Measurements from ENCODE around the gene CAPN13.
A peak's percentile ranks its signal among the peaks of the same experiment; 100 is the strongest.

CAPN13 gene

DNA sequence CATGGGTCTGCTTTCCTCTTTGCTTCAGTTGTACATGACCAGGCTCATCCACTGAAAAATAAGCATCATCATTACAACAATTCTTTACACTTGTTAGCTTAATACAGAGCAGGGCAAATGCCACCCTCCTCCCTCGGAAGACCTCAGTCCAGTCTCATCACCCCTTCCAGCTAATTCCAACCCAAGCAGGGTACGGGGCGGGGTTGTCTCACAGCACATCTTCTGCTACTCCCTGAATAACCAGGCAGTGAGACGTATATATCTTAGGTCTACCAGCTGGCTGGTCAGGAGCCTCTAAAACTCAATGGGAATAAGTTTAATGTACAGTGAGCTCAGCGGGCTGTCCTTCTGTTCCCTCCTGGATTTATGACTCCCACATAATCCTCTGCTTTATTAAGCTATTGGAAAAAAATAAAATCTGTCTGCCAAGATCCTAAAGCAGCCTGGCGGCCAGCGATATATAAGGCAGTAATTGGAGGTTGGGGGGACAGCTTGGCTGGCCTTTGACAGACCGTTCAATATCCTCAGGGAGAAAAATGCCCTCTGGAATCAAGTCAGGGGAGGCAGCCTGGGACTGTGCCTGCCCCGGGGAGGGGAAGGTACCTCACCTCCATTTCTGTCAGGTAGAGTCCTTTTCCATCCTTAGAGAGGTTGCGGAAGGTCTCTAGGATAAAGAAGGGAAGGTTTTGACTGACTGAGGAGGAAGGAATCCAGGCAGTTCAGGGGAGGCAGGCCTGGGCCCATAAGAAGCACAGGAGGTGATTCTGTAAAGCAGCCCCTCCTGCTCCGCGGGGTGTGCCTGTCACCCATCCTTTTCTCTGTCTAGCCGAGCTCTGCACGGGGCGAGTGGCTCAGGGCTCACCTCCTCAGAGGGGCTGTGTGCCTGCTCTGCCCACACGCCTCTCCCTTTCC lies 76.3 kb downstream of the CAPN13 start:
- no peak for DNase-seq (ENCODE audit: low read depth in 2 of 2)

DNA sequence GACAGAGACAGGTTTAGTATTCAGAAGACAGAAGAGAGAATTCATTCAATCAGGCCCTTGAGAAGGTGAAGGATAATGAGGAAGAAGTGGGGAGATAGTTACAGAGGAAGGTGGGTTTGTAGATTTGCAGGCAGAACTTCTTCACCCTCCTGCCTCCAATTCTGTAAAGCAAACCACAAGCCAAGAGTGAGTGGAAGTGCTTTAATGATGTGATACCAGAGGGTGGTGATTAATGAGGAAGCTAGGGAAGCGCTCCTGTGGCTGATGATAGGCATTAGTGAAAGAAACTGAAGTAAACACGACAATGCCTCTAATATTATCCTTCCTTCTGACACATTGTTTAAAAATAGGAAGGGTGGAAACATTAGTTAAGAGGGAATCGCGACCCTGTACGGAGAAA lies 78.2 kb downstream of the CAPN13 start:
- DNase-seq (ENCODE audit: low read depth in 2 of 2): no peak

DNA sequence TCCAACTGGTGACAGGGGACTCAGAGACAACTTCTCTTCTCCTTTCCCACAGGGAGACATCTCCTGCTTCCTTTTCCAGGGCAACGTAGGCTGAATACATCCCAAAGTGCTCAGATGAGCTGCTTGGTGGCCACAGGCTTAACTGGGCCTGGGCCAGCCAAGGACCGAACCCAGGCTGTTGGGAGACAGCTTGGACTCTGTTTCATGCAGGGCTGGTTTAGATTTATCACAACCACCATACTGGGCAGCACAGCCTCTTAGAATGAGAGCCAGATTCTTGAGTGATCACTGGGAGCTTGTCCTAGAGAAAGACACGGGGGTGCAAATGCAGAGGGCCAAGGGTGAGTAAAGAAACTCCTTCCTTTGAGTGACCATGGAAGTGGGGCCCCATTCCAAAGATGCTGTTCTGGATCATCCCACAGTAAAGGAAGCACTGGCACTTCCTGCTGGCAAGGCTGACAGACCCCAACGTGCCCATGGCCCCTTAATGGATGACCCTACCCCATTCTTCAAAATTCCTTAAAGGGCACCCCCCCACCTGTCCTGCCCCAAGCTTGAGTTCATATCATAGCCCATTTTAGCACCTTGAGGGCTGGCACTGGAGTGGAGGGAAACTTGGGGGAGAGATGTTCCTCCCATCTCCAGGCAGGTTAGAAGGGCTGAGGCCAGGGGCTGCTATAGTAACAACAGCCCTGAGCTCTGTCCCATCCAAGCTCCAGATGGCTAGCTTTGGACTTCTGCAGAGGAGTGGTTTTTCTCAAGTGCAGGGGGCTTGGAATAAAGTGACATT lies 84.1 kb downstream of the CAPN13 start:
- DNase-seq (ENCODE audit: low read depth in 2 of 2): no peak

DNA sequence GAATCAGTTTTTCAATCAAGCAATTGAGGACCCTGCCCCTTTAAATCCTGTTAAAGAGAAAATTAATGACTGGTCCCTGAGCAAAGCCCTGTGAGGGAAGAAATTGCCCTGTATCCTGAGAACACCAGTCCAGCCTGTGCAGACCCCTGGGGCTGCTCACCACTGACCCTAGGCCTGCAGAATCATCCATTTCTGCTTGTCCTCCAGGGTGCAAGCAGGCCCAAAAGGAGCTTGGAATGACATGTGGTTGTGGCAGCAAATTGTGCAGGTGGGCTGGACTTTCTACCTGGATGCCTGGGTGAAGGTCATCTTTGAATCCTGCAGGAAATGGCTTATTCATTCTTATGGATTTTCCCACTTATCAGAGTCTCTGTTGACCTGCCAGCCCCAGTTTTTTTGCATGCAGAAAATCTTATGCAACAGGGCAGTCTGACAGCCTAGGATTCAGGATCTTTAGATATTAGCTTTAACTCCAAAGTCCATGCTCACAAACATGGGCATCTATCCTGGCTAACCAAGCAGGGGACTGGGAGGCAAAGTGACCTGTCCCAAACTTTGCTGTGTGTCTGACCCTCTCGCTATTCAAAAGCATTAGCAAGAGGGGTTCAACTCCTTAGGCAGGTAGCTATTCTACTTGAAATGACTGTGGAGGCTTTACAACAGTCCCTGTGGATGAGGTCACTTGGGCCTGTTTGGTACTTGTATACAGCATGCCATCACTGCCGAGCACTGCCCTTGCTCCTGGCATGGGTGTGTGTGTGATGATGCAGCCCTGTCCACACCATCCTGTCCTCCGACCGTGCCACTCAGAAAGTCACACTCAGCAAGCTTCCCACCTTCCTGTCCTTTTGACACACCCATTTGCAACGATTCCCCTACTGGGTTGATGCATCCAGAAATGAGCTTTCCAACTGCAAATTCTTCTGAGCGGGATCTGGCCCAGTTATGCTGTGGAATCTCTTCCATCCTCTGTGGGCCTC lies 85.3 kb downstream of the CAPN13 start:
- DNase-seq (ENCODE audit: low read depth in 2 of 2): no peak

DNA sequence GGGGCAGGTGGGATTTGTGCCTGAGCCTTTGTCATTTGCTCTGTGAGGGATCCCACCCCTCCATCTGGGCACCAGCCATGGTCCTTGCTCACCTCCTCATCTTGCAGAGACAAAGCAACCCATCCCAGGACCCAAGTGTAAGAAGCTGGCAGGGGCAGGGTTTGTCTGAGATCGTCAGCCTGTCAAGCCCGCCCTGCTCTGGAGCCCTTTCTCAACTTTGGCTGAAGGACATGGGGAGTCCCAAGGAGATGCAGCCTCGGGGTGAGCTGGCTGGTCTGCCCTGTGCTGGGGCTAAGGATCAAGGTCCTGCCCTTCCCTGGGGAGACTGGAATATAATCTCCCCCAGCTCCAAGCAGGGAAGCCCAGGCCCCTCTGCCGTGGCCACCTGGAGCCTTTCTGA lies 86.0 kb downstream of the CAPN13 start:
- no peak for DNase-seq (ENCODE audit: low read depth in 2 of 2)

DNA sequence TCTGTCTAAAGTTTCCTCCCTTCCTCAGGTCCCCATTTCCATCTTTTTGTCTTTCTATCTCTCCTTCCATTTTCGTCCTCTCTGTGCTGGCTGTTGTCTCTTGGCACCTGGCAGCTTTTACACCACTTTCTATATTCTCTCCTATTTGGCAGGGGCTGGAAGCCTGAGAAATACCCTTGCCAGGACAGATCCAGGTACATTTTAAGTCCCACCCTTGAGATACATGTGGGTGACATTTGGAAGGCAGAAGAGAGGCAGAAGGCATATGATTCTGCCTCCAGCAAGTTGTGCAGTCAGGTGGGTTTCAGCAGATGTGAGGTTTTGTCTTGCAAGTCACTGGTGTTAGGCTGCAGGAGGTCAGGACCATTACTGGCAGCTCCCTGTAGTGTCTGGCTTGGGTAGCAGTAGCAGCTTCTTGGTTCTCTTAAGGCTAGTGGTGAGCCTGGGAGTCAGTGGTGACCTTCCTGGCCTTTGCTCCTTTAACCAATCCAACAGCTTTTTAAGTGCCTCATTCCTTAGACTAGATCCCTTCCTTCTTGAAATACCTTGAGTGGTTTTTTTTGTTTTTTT lies 90.1 kb downstream of the CAPN13 start:
- DNase-seq (ENCODE audit: low read depth in 2 of 2): no peak

DNA sequence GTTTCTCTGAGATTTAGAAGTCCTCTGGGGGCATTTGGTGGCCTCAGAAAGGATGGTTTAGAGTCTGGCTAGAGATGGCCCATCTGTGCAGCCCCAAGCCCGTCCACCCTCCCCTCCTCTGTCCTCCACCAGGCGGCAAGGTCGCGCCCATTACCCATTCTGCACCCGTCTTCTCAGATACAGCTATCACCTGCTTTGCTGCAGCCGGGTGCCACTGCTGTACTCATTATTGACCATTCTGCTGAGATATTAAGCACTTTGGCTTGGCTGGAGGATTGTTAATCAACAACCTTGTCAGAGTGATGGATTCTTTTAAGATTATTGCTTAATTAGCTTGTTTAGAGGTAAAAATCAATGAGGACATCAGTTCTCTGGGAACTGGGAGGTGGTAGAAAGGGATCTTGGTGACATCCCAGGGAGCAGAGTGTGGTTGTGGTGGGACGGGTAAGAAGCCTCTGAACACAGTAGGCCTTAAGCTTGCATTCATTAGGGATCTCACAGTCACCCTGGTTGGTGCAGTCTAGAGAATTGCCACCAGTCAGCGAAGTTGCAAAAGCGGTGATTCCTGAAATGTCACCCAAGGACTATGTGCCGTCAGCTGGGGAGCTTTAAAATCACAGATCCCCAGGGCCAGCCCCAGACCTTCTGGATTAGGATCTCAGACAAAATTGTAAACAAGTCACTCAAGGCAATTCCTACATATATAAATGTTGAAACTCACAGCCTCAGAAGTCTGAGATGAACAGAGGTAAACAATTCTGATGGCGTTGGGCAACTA lies 90.9 kb downstream of the CAPN13 start:
- DNase-seq (ENCODE audit: low read depth in 2 of 2): no peak

DNA sequence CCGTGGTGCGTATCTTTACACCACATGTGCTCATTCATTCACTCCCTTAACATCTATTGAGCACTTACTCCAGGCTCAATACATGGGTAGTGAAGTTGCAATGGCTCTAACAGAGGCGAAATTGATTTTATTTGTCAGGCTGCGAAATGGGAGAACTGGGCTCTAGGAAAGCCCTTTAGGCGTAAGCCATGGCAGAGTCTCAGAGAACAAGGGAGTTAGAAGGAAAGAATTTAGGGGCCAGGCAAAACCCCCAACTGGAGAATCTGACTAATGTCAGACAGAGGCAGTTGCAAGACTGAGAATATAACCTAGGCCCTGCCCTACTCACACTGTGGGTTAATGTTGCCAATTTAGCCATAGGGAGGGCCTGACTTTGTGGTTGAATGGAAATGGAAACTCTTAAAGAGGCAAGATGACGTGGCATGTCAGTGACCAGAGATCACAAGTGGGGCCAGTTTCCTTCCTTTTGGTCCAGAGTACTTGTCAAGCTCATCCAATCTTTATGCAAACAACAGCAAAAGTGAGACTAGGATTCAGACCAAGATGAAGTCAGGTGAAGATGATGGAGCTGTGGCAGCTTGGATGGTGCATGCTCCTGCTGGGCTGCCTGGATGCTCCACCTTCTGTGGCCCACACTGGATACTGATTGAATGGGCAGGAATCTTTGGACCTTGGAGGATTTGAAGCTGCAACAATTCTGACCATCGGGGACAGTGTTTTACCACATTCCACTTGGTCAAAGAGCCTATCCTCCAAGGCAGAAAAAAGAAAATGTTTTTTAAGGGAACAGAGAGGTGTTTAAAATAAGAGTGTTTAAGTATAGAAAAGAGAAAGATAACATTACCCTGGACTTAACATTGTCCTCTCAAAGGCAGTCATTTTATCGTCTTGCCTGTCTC lies 92.2 kb downstream of the CAPN13 start:
- no peak for DNase-seq (ENCODE audit: low read depth in 2 of 2)

DNA sequence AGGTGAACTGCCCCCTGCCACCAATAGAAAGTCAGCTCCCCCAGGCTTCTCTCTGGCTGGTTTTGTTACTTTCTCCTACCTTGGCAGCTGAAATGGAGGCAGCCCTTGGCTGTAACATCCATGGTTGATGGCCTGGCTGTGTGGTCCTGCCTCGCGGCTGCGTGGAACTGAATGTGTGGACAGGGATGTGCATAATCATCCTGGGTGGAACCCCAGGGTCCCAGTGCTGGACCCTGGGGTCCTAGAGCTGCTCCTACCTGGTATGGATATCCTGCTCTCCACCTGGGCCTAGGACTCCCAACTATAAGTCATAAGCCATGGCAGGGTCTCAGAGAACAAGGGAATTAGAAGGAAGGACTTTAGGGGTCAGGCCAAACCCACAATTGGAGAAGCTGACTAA lies 93.5 kb downstream of the CAPN13 start:
- no peak for DNase-seq (ENCODE audit: low read depth in 2 of 2)

DNA sequence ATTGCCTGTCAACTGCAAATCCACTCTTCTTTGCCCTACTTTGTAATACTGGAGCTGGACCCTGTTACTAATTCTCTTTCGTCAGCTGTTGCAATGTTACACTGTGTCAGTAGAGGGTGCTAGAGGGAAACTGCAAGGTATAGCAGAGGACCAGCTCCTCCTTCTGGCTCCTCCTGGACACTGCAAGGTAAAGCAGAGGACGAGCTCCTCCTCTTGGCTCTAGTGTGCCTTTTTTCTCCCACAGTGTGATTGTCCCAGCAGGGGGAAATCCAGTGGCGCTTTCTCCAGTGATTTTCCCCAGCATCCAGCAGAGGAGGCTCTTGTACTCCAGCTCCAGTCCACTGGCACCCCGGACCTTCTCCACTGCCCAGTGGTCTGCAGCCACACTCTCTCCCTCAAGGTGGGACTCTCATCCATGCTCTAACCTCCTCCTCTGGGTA lies 95.6 kb downstream of the CAPN13 start:
- peak; percentile 66 to 71 for DNase-seq (ENCODE audit: low read depth in 2 of 2)

DNA sequence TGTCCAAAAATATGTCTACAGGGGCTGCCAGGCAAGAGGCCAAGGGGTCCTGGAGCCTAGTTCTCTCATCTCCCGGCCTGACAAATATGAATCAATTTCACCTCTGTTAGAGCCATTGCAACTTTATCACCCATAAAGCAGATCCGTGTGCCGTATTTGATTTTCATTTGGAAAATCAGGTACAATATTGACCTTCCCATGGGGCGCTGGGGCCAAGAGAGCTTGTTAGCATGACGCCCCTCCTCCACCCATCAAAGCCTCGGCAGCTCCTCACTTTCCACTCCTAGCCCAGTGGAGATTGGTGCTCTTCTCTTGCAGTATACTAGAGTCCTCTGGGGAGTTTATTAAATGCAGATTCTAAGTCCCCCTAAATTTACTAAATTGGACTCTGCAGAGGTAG lies 96.8 kb downstream of the CAPN13 start:
- DNase-seq (ENCODE audit: low read depth in 2 of 2): no peak

DNA sequence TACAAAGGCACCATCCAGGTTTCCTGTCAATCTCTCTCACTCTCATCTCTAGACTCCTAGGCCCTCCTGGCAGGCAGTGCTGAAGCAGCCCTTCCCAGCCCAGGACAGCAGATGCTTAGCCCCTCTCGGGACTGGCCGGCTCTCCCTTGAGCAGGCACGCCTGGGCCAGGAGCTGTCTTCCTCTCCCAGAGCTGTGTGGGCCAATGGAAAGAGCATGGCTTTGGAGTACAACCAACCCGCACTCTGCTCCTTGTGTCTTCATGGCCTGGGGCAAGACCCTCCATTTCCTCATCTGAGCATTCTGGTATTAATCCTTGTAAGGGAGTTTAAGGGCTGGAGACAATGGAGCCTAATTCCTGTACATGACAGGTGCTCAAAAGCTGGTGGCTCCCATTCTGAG lies 97.2 kb downstream of the CAPN13 start:
- DNase-seq (ENCODE audit: low read depth in 2 of 2): no peak

DNA sequence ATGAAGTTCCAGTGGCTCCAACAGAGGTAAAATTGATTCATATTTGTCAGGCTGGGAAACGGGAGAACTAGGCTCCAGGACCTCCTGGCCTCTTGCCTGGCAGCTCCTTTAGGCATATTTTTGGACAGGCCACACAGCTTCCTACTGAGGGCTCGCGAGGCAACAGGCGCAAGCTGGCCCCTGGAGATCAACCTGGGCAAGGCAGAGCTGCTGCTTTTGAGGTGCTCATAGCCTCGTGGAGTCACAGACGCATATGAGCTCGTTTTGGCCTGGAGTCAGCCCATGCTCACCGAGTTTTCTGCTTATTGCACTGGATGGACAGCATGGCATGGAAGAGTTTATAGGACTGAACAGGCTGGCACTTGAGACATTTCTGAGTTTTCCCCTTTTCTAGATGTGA lies 97.7 kb downstream of the CAPN13 start:
- DNase-seq (ENCODE audit: low read depth in 2 of 2): no peak

DNA sequence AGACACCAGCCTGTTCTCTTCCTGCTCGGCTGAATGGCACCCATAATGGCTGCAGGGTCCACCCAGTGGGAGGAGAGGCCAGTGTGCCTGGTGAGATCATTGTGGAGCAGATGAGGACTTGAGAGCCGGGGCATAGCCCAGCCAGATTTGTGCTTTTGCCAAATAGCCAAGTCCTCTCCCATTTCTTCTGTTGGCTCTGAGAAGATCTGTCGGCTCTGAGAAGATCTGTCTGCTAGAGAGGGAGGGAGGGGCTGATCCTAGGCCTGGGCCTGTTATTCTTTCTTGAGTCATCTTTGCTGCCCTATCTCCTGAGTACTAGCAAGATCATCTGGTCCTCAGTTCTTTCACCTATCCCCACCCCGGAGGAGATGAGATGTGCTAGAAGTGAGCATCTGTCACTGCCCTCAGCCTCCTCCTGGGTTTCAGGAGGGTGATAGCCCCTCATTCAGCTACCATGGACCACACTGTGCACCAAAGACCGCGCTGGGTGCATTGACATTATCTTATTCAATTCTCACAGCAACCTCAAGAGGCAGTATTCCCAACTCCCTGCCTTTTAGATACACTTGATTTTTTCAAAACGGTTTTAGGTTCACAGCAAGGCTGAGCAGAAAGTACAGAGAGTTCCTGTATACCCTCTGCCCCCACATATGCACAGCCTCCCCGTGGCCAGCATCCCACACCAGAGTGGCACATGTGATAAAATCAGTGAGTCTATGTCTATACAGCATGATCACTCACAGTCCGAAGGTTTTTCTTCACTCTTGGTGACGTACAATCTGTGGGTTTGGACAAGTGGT lies 98.6 kb downstream of the CAPN13 start:
- no peak for DNase-seq (ENCODE audit: low read depth in 2 of 2)

DNA sequence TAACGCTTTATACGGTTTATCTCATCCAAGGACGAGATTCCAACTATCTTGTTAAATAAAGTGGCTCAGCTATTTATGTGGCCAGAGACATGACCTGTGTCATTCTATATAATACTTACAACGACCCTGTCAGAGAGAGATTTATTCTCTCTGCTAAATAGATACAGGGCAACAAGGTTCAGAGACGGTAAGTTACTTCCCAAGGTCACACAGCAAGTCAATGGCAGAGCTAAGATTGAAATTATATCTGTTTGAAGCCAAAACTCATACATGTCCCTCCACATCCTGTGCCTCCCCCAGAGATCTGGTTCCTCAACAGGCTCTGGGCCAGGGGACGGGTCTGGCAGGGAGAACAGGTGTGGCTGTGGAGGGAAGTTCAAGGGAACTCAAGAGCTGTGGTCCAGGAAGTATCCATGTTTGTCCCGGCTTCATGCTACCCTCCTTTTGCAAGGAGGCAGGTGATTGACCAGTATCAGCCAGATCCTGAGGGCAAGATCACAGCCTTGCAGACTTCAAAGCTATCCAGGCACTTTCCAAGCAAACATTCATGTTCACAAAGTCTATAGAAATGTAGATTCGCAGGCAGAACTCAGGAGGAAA lies 99.8 kb downstream of the CAPN13 start:
- no peak for DNase-seq (ENCODE audit: low read depth in 2 of 2)

DNA sequence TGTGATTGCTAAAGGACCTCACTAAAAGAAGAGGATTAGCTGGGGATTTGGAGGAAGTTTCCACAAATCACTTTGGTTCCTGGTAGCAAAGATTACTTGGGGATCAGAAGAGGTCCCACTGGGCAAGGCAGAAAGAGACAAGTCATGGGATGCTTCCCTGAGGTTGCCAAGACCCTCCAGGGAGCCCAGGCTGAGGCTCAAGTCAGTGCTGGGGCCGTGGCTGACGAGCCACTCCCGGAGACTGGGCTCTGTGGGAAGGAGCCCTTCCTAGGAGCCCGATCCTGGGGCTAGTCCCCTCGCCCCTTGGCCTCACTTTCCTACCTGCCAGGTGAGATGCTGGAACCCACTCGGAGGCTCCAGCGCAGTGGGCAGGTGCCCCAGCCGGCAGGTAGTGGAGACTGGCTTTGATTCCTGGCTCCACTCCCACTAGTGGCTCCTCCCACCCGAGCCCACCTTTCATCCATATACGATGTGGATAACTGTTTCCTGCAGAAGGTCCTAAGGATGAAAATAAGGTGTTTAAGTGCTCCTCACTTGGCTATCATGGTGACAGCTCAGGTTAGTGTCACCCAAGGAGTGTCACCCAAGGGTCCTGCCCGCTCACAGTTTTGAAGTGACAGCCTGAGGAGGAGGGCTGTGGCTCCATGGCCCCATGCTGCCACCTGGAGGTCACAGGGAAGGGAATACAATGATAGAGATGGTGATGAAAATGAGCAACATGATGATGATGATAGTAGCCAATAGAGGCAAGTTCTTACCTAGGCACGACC lies 100.5 kb downstream of the CAPN13 start:
- peak; percentile 44 to 48 for DNase-seq (ENCODE audit: low read depth in 2 of 2)

DNA sequence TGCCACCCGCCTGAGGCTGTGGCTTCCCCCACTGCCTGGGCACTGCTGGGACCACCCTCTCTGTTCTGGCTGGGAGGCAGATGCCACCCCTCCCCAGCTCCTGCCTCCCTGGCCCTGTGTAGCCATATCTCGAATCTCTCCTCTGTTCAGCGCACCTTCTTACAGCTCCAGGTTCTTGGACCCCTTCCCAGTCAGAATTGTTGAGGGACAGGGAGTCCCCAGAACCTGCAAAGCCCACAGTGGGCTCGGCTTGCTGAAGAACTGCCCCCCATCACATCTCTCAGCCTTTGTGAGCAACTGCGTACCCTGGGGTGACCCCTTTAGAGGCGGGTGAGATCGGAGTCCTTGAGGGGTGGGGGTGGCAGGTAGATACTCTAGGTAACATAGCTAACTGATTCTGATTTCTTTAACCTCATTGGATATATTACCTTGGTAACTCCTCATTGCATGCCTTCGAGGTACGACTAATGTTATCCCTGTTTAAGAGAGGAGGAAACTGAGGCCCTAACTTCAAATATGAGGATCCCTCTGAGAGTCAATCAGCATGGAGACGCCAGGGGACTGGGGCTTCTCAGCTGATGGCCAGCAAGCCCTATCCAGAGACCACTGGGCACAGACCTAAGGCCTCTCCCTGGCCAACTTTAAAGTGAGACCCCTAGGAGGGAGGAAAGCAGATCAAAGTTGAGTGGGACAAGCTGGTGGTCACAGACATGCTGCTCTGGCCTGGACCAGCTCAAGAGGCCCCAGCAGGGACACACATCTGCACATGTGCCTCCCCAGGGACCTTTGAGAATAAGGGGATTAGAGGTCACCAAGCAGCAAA lies 101.3 kb downstream of the CAPN13 start:
- DNase-seq (ENCODE audit: low read depth in 2 of 2): no peak
